Urinary bladder (tissue), 4 donors: Measurements from ENCODE around the gene IGSF21. TPM values are rescaled to one million over a fixed set of nuclear protein-coding genes. Genes with fewer than 3 reads are reported as not detected.

Experiments
- DNase-seq: peaks from one replicate; pipeline ENCODE4 v3.0.0-alpha.2; 2015; ENCODE audit errors: extremely low spot score
- H3K27ac ChIP-seq: one replicate; pipeline ENCODE4 v1.5.1; 2013; ENCODE audit warnings: low read depth, mild to moderate bottlenecking, moderate library complexity
- H3K36me3 ChIP-seq: one replicate; pipeline ENCODE4 v1.6.1; 2013; ENCODE audit warnings: mild to moderate bottlenecking, moderate library complexity; ENCODE audit not compliant: insufficient read depth
- H3K4me1 ChIP-seq: one replicate; pipeline ENCODE4 v1.6.1; 2013; ENCODE audit warnings: mild to moderate bottlenecking, moderate library complexity; ENCODE audit not compliant: insufficient read depth
- H3K4me3 ChIP-seq: one replicate; pipeline ENCODE4 v1.5.1; 2013; ENCODE audit warnings: low read depth, low read length
- WGBS: extraction: QIAGEN DNeasy Blood & Tissue Kit; methylation state at CpG from one replicate; pipeline ENCODE4 v1.1.7; 2013; 5-methylcytosine and 5-hydroxymethylcytosine counted together
- polyA plus RNA-seq: library from polyadenylated mRNA; stranded (reverse); fragments of 200-250 nt; gene quantifications from one replicate; pipeline ENCODE4 v1.2.3, GENCODE V29; 2013
- total RNA-seq: library from RNA; depleted of rRNA; stranded (reverse); fragments of >200 nt; gene quantifications from one replicate; pipeline ENCODE4 v1.2.3, GENCODE V29; 2014
- donor health status: healthy with polysubstance abuse.
- donor health status: healthy.

IGSF21 gene
- total and polyA plus RNA-seq, 2 donors = 1.1 to 8.2 TPM

- Histone ChIP-seq H3K4me1 (no peaks in the 10 kb centered on the region), H3K36me3 (no peaks in the 10 kb centered on the region), H3K27ac (no peak overlapping the region), H3K4me3 (no peak overlapping the region)
- DNase-seq = no peak
- WGBS = 71% methylated on average over 6 of the region's 6 CpGs
These were observed 122.7 kb downstream of the IGSF21 start for GRCh38 chr1:18230321-18230720.

- H3K4me1 ChIP-seq = no peaks in the 10 kb centered on the region
- DNase-seq = no peak
- WGBS = 40% methylated on average over 9 of the region's 9 CpGs
These were observed 123.2 kb downstream of the IGSF21 start for GRCh38 chr1:18230840-18231239.

GRCh38 chr1:18232052-18232451 is 124.5 kb downstream of the IGSF21 start:
- WGBS = 100% methylated on average over 1 of the region's 1 CpG
- Histone ChIP-seq H3K4me1 (no peaks in the 10 kb centered on the region), H3K4me3 (no peak overlapping the region), H3K27ac (no peak overlapping the region), H3K36me3 (no peaks in the 10 kb centered on the region)
- no peak for DNase-seq

More at GRCh38 chr1:18230840-18231239, 123.2 kb downstream of the IGSF21 start:
- H3K4me3 ChIP-seq = no peak overlapping the region
- no peaks in the 10 kb centered on the region for H3K36me3 ChIP-seq
- no peak overlapping the region for H3K27ac ChIP-seq

- no peak for DNase-seq
- Histone ChIP-seq H3K27ac (no peak overlapping the region), H3K4me1 (no peaks in the 10 kb centered on the region), H3K36me3 (no peaks in the 10 kb centered on the region), H3K4me3 (no peak overlapping the region)
- WGBS = 87% methylated on average over 5 of the region's 5 CpGs
These were observed 125.7 kb downstream of the IGSF21 start for GRCh38 chr1:18233176-18233864.

- no peak overlapping the region for H3K4me3 ChIP-seq
- no peak for DNase-seq
- H3K4me1 ChIP-seq = no peaks in the 10 kb centered on the region
- 57% methylated on average over 6 of the region's 6 CpGs for WGBS
- no peaks in the 10 kb centered on the region for H3K36me3 ChIP-seq
- H3K27ac ChIP-seq = no peak overlapping the region
These were observed 127.2 kb downstream of the IGSF21 start for GRCh38 chr1:18234790-18235242.

- Histone ChIP-seq H3K36me3 (no peaks in the 10 kb centered on the region), H3K4me3 (no peak overlapping the region), H3K27ac (no peak overlapping the region), H3K4me1 (no peaks in the 10 kb centered on the region)
- 81% methylated on average over 9 of the region's 9 CpGs for WGBS
- DNase-seq = no peak
These were observed 129.8 kb downstream of the IGSF21 start for GRCh38 chr1:18237371-18237770.

- no peaks in the 10 kb centered on the region for H3K36me3 ChIP-seq
- no peaks in the 10 kb centered on the region for H3K4me1 ChIP-seq
- 62% methylated on average over 5 of the region's 5 CpGs for WGBS
- H3K27ac ChIP-seq = no peak overlapping the region
- H3K4me3 ChIP-seq = no peak overlapping the region
- DNase-seq = no peak
These were observed 130.6 kb downstream of the IGSF21 start for GRCh38 chr1:18238190-18238589.

GRCh38 chr1:18239671-18240070 is 132.1 kb downstream of the IGSF21 start:
- H3K27ac ChIP-seq = no peak overlapping the region
- H3K36me3 ChIP-seq = no peaks in the 10 kb centered on the region
- no peak overlapping the region for H3K4me3 ChIP-seq
- H3K4me1 ChIP-seq = no peaks in the 10 kb centered on the region
- no peak for DNase-seq
- WGBS = 76% methylated on average over 4 of the region's 4 CpGs

GRCh38 chr1:18240906-18241305 is 133.3 kb downstream of the IGSF21 start:
- DNase-seq = no peak
- H3K4me3 ChIP-seq = no peak overlapping the region
- H3K4me1 ChIP-seq = no peaks in the 10 kb centered on the region
- H3K36me3 ChIP-seq = no peaks in the 10 kb centered on the region
- 22% methylated on average over 1 of the region's 1 CpG for WGBS
- no peak overlapping the region for H3K27ac ChIP-seq

- Histone ChIP-seq H3K4me3 (no peak overlapping the region), H3K27ac (no peak overlapping the region), H3K4me1 (no peaks in the 10 kb centered on the region), H3K36me3 (no peaks in the 10 kb centered on the region)
- 65% methylated on average over 7 of the region's 7 CpGs for WGBS
- DNase-seq = no peak
These were observed 134.3 kb downstream of the IGSF21 start for GRCh38 chr1:18241891-18242290.

- no peak for DNase-seq
- no peaks in the 10 kb centered on the region for H3K36me3 ChIP-seq
- H3K27ac ChIP-seq = no peak overlapping the region
- H3K4me3 ChIP-seq = no peak overlapping the region
- 59% methylated on average over 10 of the region's 10 CpGs for WGBS
- H3K4me1 ChIP-seq = no peaks in the 10 kb centered on the region
These were observed 136.0 kb downstream of the IGSF21 start for GRCh38 chr1:18243503-18244175.

- Histone ChIP-seq H3K4me1 (no peaks in the 10 kb centered on the region), H3K36me3 (no peaks in the 10 kb centered on the region), H3K4me3 (no peak overlapping the region), H3K27ac (no peak overlapping the region)
- no peak for DNase-seq
- WGBS = 84% methylated on average over 1 of the region's 1 CpG
These were observed 137.2 kb downstream of the IGSF21 start for GRCh38 chr1:18244762-18245161.

GRCh38 chr1:18245647-18246046 is 138.0 kb downstream of the IGSF21 start:
- H3K4me3 ChIP-seq = no peak overlapping the region
- no peaks in the 10 kb centered on the region for H3K4me1 ChIP-seq
- 46% methylated on average over 1 of the region's 1 CpG for WGBS

GRCh38 chr1:18246543-18246942 is 138.9 kb downstream of the IGSF21 start:
- WGBS = 84% methylated on average over 6 of the region's 6 CpGs
- Histone ChIP-seq H3K36me3 (no peaks in the 10 kb centered on the region), H3K4me1 (no peaks in the 10 kb centered on the region), H3K27ac (no peak overlapping the region), H3K4me3 (no peak overlapping the region)
- no peak for DNase-seq

More at GRCh38 chr1:18245647-18246046, 138.0 kb downstream of the IGSF21 start:
- Histone ChIP-seq H3K27ac (no peak overlapping the region), H3K36me3 (no peaks in the 10 kb centered on the region)
- DNase-seq = no peak
